Measurements from ENCODE around the gene GEMIN7.

DNA sequence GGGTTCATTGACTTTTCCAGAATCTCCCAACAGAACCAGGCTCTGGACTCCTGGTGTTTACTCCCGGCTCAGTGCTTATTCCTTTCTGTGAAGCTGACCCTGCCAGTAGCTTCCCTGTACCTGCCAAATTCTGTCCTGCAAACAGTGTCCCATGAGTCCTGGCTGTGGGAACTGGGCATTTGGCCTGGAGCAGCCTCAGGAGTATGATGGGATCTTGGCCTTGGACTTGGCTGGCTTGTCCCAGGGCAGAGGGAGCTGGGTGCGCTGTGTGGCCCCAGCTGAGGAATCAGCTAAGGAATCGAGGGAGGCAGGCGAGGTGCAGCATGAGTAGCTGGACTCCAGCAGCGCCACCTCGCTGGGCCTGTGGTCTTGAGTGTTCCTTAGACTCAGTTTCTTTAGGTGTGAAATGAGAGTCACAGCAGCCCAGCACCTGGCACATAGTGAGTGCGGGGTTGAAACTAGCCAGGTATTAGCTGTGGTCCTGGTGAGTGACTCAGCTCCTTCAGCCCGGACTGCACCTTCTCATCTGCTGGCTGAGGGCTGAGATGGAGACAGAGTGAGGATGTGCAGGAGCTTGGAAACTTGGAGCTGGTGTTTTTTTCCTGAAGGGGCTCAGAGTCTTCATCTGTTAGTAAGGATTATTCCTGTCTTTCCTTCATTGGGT, 29.9 kb upstream of the GEMIN7 start:
- TF ChIP-seq, protein P1, sequence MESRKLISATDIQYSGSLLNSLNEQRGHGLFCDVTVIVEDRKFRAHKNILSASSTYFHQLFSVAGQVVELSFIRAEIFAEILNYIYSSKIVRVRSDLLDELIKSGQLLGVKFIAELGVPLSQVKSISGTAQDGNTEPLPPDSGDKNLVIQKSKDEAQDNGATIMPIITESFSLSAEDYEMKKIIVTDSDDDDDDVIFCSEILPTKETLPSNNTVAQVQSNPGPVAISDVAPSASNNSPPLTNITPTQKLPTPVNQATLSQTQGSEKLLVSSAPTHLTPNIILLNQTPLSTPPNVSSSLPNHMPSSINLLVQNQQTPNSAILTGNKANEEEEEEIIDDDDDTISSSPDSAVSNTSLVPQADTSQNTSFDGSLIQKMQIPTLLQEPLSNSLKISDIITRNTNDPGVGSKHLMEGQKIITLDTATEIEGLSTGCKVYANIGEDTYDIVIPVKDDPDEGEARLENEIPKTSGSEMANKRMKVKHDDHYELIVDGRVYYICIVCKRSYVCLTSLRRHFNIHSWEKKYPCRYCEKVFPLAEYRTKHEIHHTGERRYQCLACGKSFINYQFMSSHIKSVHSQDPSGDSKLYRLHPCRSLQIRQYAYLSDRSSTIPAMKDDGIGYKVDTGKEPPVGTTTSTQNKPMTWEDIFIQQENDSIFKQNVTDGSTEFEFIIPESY (IDR thresholded peaks at IDR 0.05), result no peak
- TF ChIP-seq SP1 (IDR thresholded peaks at IDR 0.05) (peak; percentile 78), TAF1 (conservative IDR thresholded peaks at IDR 0.05) (no peak), JUND (IDR thresholded peaks at IDR 0.05) (peak in 1 of 2 donors; percentile 57)
- TF ChIP-seq, protein P2, sequence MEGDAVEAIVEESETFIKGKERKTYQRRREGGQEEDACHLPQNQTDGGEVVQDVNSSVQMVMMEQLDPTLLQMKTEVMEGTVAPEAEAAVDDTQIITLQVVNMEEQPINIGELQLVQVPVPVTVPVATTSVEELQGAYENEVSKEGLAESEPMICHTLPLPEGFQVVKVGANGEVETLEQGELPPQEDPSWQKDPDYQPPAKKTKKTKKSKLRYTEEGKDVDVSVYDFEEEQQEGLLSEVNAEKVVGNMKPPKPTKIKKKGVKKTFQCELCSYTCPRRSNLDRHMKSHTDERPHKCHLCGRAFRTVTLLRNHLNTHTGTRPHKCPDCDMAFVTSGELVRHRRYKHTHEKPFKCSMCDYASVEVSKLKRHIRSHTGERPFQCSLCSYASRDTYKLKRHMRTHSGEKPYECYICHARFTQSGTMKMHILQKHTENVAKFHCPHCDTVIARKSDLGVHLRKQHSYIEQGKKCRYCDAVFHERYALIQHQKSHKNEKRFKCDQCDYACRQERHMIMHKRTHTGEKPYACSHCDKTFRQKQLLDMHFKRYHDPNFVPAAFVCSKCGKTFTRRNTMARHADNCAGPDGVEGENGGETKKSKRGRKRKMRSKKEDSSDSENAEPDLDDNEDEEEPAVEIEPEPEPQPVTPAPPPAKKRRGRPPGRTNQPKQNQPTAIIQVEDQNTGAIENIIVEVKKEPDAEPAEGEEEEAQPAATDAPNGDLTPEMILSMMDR (IDR thresholded peaks at IDR 0.05; ENCODE audit: low read depth, low read length, missing input control), result no peak
- TF ChIP-seq, protein P3, sequence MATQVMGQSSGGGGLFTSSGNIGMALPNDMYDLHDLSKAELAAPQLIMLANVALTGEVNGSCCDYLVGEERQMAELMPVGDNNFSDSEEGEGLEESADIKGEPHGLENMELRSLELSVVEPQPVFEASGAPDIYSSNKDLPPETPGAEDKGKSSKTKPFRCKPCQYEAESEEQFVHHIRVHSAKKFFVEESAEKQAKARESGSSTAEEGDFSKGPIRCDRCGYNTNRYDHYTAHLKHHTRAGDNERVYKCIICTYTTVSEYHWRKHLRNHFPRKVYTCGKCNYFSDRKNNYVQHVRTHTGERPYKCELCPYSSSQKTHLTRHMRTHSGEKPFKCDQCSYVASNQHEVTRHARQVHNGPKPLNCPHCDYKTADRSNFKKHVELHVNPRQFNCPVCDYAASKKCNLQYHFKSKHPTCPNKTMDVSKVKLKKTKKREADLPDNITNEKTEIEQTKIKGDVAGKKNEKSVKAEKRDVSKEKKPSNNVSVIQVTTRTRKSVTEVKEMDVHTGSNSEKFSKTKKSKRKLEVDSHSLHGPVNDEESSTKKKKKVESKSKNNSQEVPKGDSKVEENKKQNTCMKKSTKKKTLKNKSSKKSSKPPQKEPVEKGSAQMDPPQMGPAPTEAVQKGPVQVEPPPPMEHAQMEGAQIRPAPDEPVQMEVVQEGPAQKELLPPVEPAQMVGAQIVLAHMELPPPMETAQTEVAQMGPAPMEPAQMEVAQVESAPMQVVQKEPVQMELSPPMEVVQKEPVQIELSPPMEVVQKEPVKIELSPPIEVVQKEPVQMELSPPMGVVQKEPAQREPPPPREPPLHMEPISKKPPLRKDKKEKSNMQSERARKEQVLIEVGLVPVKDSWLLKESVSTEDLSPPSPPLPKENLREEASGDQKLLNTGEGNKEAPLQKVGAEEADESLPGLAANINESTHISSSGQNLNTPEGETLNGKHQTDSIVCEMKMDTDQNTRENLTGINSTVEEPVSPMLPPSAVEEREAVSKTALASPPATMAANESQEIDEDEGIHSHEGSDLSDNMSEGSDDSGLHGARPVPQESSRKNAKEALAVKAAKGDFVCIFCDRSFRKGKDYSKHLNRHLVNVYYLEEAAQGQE (IDR thresholded peaks at IDR 0.05), result no peak
